ENCODE data around the gene ITGB4. TPM values are rescaled to one million over a fixed set of nuclear protein-coding genes. Genes with fewer than 3 reads are reported as not detected.
A peak's percentile ranks its signal among the peaks of the same experiment; 100 is the strongest.

The ITGB4 gene
- total RNA-seq, 1 donor from 2014 or later = 26.4 TPM

- TF ChIP-seq, protein P1, sequence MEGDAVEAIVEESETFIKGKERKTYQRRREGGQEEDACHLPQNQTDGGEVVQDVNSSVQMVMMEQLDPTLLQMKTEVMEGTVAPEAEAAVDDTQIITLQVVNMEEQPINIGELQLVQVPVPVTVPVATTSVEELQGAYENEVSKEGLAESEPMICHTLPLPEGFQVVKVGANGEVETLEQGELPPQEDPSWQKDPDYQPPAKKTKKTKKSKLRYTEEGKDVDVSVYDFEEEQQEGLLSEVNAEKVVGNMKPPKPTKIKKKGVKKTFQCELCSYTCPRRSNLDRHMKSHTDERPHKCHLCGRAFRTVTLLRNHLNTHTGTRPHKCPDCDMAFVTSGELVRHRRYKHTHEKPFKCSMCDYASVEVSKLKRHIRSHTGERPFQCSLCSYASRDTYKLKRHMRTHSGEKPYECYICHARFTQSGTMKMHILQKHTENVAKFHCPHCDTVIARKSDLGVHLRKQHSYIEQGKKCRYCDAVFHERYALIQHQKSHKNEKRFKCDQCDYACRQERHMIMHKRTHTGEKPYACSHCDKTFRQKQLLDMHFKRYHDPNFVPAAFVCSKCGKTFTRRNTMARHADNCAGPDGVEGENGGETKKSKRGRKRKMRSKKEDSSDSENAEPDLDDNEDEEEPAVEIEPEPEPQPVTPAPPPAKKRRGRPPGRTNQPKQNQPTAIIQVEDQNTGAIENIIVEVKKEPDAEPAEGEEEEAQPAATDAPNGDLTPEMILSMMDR (conservative IDR thresholded peaks at IDR 0.05) = no peak
- DNase-seq (ENCODE audit: extremely low spot score, unreplicated experiment) = peak; percentile 97
- Mint-ChIP-seq H3K4me3 (peak within 1 kb of the TSS; percentile 94), H3K4me1 (ENCODE audit: unreplicated experiment) (peaks cover 37% of the 10 kb centered on the region), H3K27ac (peak within 1 kb of the TSS; percentile 96), H3K27me3 (peaks cover 3% of the 10 kb centered on the region), H3K36me3 (peaks cover 13% of the 10 kb centered on the region), H3K9me3 (peaks cover 5% of the 10 kb centered on the region)
These were observed 63.3 kb downstream of the ITGB4 start, which contains the start of gene UNK for GRCh38 chr17:75784473-75785015. Gene UNK (plus strand): TSS chr17:75784806. CDS start chr17:75784881, 75 bp downstream.

DNA sequence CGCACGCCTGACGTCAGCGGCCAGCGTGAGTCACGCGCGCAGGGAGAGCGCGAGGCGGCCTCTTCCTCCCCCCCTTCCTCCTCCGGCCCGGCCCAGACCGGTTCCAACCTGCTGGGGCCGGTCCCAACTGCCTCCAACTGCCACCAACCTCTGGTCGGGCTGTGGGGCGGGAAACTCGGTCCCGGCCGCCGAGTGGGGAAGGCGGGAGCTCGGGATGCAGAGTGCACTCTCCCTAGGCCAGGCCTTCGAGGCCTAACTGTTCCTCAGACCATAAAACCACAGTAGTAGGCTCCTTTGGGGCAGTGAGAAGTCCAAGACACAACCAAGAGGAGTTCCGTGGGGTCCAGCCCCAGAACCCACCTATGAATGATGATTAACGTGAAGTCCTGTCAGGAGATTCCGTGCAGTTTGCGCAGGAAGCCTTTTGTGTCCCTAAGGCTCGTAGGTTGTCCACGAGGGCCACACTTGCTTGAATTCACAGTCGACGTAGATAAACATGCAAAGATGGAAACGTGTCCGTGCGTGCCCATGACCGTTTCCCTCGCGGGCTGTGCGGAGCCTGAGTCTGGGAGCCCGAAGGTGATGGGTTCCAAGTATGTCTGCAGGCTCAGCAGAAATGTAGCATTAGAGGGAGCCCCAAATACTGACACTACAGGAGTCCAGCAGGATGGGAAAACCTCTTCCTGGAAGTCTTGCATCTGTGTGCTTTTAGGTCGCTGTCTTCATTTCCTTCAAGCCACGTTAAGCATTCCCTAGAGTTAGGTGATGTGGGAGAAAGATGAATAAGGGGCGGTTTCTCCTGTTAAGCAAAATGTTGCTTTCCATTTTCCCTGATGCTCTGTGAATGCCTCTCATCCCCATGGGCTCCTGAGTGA lies 64.0 kb downstream of the ITGB4 start:
- TF ChIP-seq, protein P1 (conservative IDR thresholded peaks at IDR 0.05) = no peak
- H3K27me3 Mint-ChIP-seq = no peaks in the 10 kb centered on the region
- peak overlapping the region; percentile 96 for H3K27ac Mint-ChIP-seq
- peak; percentile 96 for DNase-seq (ENCODE audit: extremely low spot score, unreplicated experiment)
- H3K4me3 Mint-ChIP-seq = peak overlapping the region; percentile 94
- no peaks in the 10 kb centered on the region for H3K9me3 Mint-ChIP-seq
- peaks cover 31% of the 10 kb centered on the region for H3K4me1 Mint-ChIP-seq (ENCODE audit: unreplicated experiment)
- H3K36me3 Mint-ChIP-seq = peaks cover 9% of the 10 kb centered on the region

GRCh38 chr17:75791254-75791653 lies 70.0 kb downstream of the ITGB4 start:
- H3K4me1 Mint-ChIP-seq (ENCODE audit: unreplicated experiment) = peaks cover 11% of the 10 kb centered on the region
- no peak overlapping the region for H3K4me3 Mint-ChIP-seq
- H3K27me3 Mint-ChIP-seq = no peaks in the 10 kb centered on the region
- TF ChIP-seq, protein P1 (conservative IDR thresholded peaks at IDR 0.05) = no peak
- H3K36me3 Mint-ChIP-seq = peaks cover 31% of the 10 kb centered on the region
- H3K9me3 Mint-ChIP-seq = no peaks in the 10 kb centered on the region
- H3K27ac Mint-ChIP-seq = no peak overlapping the region
- no peak for DNase-seq (ENCODE audit: extremely low spot score, unreplicated experiment)

DNA sequence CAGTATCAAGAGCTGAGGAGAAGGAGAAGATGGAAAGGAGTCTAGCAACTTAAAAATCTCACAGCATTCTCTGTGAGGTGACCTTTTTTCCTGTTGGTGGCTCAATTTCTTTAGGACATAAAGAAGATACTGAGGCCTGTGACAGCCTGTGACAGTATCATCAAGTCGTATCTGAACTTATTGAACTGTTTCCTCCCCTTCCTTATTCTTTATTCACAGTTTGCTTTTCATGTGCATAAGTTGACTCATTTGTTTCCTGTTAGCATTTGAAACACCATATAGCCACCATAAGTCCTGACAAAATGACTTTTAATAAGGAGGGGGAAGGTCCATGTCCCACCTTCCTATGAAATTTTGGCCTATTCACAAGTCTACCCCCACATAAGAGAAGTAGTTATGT lies 72.2 kb downstream of the ITGB4 start:
- DNase-seq (ENCODE audit: extremely low spot score, unreplicated experiment) = no peak
- TF ChIP-seq, protein P1 (conservative IDR thresholded peaks at IDR 0.05) = no peak
- Mint-ChIP-seq H3K27ac (no peak overlapping the region), H3K4me3 (no peak overlapping the region), H3K4me1 (ENCODE audit: unreplicated experiment) (peaks cover 3% of the 10 kb centered on the region), H3K9me3 (no peaks in the 10 kb centered on the region), H3K27me3 (no peaks in the 10 kb centered on the region), H3K36me3 (peaks cover 32% of the 10 kb centered on the region)

- H3K9me3 Mint-ChIP-seq = no peaks in the 10 kb centered on the region
- peak overlapping the region; percentile 42 for H3K27ac Mint-ChIP-seq
- no peak overlapping the region for H3K4me3 Mint-ChIP-seq
- TF ChIP-seq, protein P1 (conservative IDR thresholded peaks at IDR 0.05) = no peak
- H3K36me3 Mint-ChIP-seq = peaks cover 32% of the 10 kb centered on the region
- no peak for DNase-seq (ENCODE audit: extremely low spot score, unreplicated experiment)
- no peaks in the 10 kb centered on the region for H3K27me3 Mint-ChIP-seq
- H3K4me1 Mint-ChIP-seq (ENCODE audit: unreplicated experiment) = peaks cover 1% of the 10 kb centered on the region
These were observed 74.8 kb downstream of the ITGB4 start for GRCh38 chr17:75795820-75796607.
